HepG2 (cell line): Measurements from ENCODE around the gene NFKBIA. TPM values are rescaled to one million over a fixed set of nuclear protein-coding genes. Genes with fewer than 3 reads are reported as not detected.
A peak's percentile ranks its signal among the peaks of the same experiment; 100 is the strongest.

Source experiments
- ASH2L ChIP-seq: fragments of 300-600, 200-600 bp; sonication (generic); IDR thresholded peaks from 2 replicates; pipeline ENCODE4 v1.7.0; 2017; ENCODE audit warnings: low read depth, mild to moderate bottlenecking, moderate library complexity, mixed read lengths, low read length; ENCODE audit not compliant: insufficient read length
- GZF1 ChIP-seq: sonication (generic); formaldehyde crosslinking; IDR thresholded peaks from 2 replicates; pipeline ENCODE4 v1.5.1; 2020; ENCODE audit warnings: mild to moderate bottlenecking, missing genetic modification reagents
- HNRNPH1 ChIP-seq: fragments of 200-400 bp; formaldehyde crosslinking; optimal IDR thresholded peaks from 2 replicates; pipeline ENCODE3; 2017; ENCODE audit warnings: mild to moderate bottlenecking, low read depth, low read length
- NCOA1 ChIP-seq: sonication (generic); formaldehyde crosslinking; IDR thresholded peaks from 2 replicates; pipeline ENCODE4 v1.9.0; 2021; ENCODE audit warnings: missing genetic modification reagents
- NR2F1 ChIP-seq, 2 experiments: fragments of 450-650 bp in 1 of 2; formaldehyde crosslinking in 1 of 2; IDR thresholded peaks; 2 replicates each; pipeline versions ENCODE4 v1.5.0 to v1.6.1; 2016 to 2020; ENCODE audit warnings: mild to moderate bottlenecking in 1 of 2, missing compliant biosample characterization in 1 of 2, missing genetic modification reagents in 1 of 2, moderate library complexity in 1 of 2
- PCBP1 ChIP-seq: fragments of 200-400 bp; formaldehyde crosslinking; IDR thresholded peaks from 2 replicates; pipeline ENCODE4 v1.6.1; 2017; ENCODE audit warnings: mild to moderate bottlenecking, low read depth, low read length, borderline replicate concordance
- PHB2 ChIP-seq: fragments of 450-650 bp; IDR thresholded peaks from 2 replicates; pipeline ENCODE4 v1.6.1; 2018; ENCODE audit not compliant: partially characterized antibody
- RBM39 ChIP-seq: fragments of 200-400 bp; formaldehyde crosslinking; IDR thresholded peaks from one replicate; pipeline ENCODE4 v1.6.1; 2018; ENCODE audit warnings: antibody characterized with exemption, mild to moderate bottlenecking, low read depth, low read length; ENCODE audit not compliant: poor library complexity, severe bottlenecking
- RCOR2 ChIP-seq: IDR thresholded peaks from 2 replicates; pipeline ENCODE4 v1.6.1; 2016; ENCODE audit warnings: missing biosample characterization, missing genetic modification reagents
- ZBTB25 ChIP-seq: IDR thresholded peaks from 2 replicates; pipeline ENCODE4 v1.6.1; 2018; ENCODE audit warnings: missing genetic modification reagents
- ZNF274 ChIP-seq: sonication (generic); formaldehyde crosslinking; IDR thresholded peaks from 2 replicates; pipeline ENCODE4 v1.5.1; 2020; ENCODE audit warnings: mild to moderate bottlenecking, missing genetic modification reagents
- ZNF280B ChIP-seq: sonication (generic); formaldehyde crosslinking; IDR thresholded peaks from 2 replicates; pipeline ENCODE4 v1.5.0; 2020; ENCODE audit warnings: missing genetic modification reagents, mild to moderate bottlenecking, borderline replicate concordance
- ZNF34 ChIP-seq: sonication (generic); formaldehyde crosslinking; IDR thresholded peaks from 2 replicates; pipeline ENCODE4 v1.4.0; 2020; ENCODE audit warnings: mild to moderate bottlenecking, missing genetic modification reagents, borderline replicate concordance
- ZNF574 ChIP-seq: sonication (generic); formaldehyde crosslinking; IDR thresholded peaks from 2 replicates; pipeline ENCODE4 v1.4.0; 2020; ENCODE audit warnings: missing genetic modification reagents
- ZNF616 ChIP-seq: sonication (generic); formaldehyde crosslinking; IDR thresholded peaks from 2 replicates; pipeline ENCODE4 v1.5.0; 2020; ENCODE audit warnings: low read depth, mild to moderate bottlenecking, missing genetic modification reagents
- ZNF687 ChIP-seq: sonication (generic); formaldehyde crosslinking; IDR thresholded peaks from 2 replicates; pipeline ENCODE4 v1.5.1; 2020; ENCODE audit warnings: mild to moderate bottlenecking, missing genetic modification reagents, moderate library complexity
- ZNF784 ChIP-seq: sonication (generic); formaldehyde crosslinking; IDR thresholded peaks from 2 replicates; pipeline ENCODE4 v1.5.1; 2020; ENCODE audit warnings: missing genetic modification reagents, mild to moderate bottlenecking, borderline replicate concordance
- ZNF83 ChIP-seq: sonication (generic); formaldehyde crosslinking; IDR thresholded peaks from 2 replicates; pipeline ENCODE4 v1.4.0; 2020; ENCODE audit warnings: missing genetic modification reagents, mild to moderate bottlenecking, borderline replicate concordance
- polyA plus RNA-seq, 8 experiments: library from polyadenylated mRNA; depleted of rRNA in 3 of 8; stranded (reverse) in 7 of 8; unstranded in 1 of 8; fragments of >200 nt; fragmentation: Illumina TruSeq in 4 of 8; extraction: Trizol in 4 of 8; gene quantifications; 2 replicates each; pipeline versions ENCODE4 v1.2.1 to v1.2.3, GENCODE V29; 2011 to 2016; ENCODE audit warnings: low read depth in 4 of 8, missing spikeins in 1 of 8, mixed read lengths in 1 of 8; ENCODE audit not compliant: insufficient read depth in 1 of 8
- total RNA-seq, 5 experiments: library from RNA; depleted of rRNA; stranded (reverse); fragments of >200 nt; fragmentation: Illumina TruSeq; extraction: Trizol; gene quantifications; 2 replicates each; pipeline ENCODE4 v1.2.3, GENCODE V29; 2016; ENCODE audit warnings: low read depth in 1 of 5

Gene NFKBIA
- total and polyA plus RNA-seq, 2 of the 13 experiments (the other 11 are each of a cell fraction or from before 2014, with no cell fraction given): 197 to 319 TPM

- TF ChIP-seq ZNF687 (CRISPR knock-in tag) (no peak; the same call in 1 of the 2 replicates), ZNF784 (no peak), GZF1 (no peak), ZBTB25 (no peak), ZNF616 (CRISPR knock-in tag) (no peak), NR2F1 (CRISPR knock-in tag; IDR thresholded peaks at IDR 0.05) (no peak), PCBP1 (no peak), ZNF34 (CRISPR knock-in tag) (no peak), ZNF274 (CRISPR knock-in tag) (0 out of 2 replicates have a peak, but pooled peaks have one; percentile 40), RCOR2 (CRISPR knock-in tag) (no peak), NCOA1 (CRISPR knock-in tag) (no peak), HNRNPH1 (no peak), RBM39 (no peak), ZNF574 (CRISPR knock-in tag) (peak; percentile 11), PHB2 (no peak), ZNF280B (CRISPR knock-in tag) (no peak), ASH2L (no peak), ZNF83 (CRISPR knock-in tag) (no peak)
Measured at GRCh38 chr14:35402323-35403113, 2.0 kb downstream of the NFKBIA start (continued).
